ENCODE measurements around the gene TMEM9. TPM values are rescaled to one million over a fixed set of nuclear protein-coding genes. Genes with fewer than 3 reads are reported as not detected.

The TMEM9 gene
- total RNA-seq, 6 experiments from 2014 or later: 27.0 to 47.4 (median 35.6) TPM

DNA sequence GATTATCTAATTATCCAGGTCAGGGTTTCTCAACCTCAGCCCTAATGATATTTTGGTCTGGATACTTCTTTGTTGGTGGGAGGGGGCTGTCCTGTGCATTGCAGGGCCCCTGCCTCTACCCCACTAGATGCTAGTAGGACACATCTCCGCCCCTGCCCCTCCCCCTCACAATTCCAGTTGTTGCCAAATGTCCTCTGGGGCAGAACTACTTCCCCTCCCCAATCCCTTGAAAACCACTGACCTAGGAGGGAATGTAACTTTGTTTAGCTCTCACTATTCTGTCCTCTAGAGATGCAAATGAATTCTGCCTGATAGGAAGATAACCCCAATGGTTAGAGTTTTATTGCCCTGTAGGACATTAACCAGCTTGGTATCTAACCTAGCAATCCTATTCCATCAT is 50.1 kb downstream of the TMEM9 start:
- H3K4me3 ChIP-seq: no peak overlapping the region
- no peaks in the 10 kb centered on the region for H3K36me3 ChIP-seq
- no peaks in the 10 kb centered on the region for H3K9me3 ChIP-seq
- H3K27me3 ChIP-seq: no peaks in the 10 kb centered on the region
- no peak overlapping the region for H3K27ac ChIP-seq
- 30% methylated on average over 1 of the region's 1 CpG for WGBS (ENCODE audit: insufficient coverage, low coverage, low lambda C conversion rate, missing lambda C conversion rate)
- no peak for ATAC-seq
- H3K4me1 ChIP-seq: no peaks in the 10 kb centered on the region
- no peak for DNase-seq
- intact Hi-C loops (cut with DNase I): no loop called here
- no peak for TF ChIP-seq POLR2A (IDR thresholded peaks at IDR 0.05)
- TF ChIP-seq, protein P1, sequence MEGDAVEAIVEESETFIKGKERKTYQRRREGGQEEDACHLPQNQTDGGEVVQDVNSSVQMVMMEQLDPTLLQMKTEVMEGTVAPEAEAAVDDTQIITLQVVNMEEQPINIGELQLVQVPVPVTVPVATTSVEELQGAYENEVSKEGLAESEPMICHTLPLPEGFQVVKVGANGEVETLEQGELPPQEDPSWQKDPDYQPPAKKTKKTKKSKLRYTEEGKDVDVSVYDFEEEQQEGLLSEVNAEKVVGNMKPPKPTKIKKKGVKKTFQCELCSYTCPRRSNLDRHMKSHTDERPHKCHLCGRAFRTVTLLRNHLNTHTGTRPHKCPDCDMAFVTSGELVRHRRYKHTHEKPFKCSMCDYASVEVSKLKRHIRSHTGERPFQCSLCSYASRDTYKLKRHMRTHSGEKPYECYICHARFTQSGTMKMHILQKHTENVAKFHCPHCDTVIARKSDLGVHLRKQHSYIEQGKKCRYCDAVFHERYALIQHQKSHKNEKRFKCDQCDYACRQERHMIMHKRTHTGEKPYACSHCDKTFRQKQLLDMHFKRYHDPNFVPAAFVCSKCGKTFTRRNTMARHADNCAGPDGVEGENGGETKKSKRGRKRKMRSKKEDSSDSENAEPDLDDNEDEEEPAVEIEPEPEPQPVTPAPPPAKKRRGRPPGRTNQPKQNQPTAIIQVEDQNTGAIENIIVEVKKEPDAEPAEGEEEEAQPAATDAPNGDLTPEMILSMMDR (IDR thresholded peaks at IDR 0.05): no peak

DNA sequence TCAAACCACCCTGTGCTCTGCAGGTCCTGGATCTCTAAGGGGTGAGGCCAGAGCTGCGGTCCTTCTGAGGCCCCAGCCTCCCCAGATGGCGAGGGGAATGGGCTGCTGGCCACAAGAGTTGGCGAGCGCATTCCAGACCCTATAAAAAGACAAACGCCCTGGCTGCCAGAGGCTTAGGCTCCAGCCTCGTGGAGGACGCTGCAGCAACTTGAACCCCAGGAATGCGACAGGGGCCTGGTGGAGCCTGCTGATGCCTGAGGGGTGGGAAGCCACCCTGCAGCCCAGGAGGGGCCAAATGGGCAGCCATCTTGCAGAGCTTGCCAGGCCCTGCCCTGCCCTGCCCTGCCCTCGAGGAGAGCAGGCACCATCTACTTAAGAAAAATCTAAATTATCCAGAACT is 50.6 kb downstream of the TMEM9 start:
- no peaks in the 10 kb centered on the region for H3K36me3 ChIP-seq
- TF ChIP-seq, protein P1 (IDR thresholded peaks at IDR 0.05): no peak
- no peak for ATAC-seq
- H3K27me3 ChIP-seq: no peaks in the 10 kb centered on the region
- H3K4me1 ChIP-seq: no peaks in the 10 kb centered on the region
- DNase-seq: no peak
- intact Hi-C loops (cut with DNase I): no loop called here
- WGBS (ENCODE audit: insufficient coverage, low coverage, low lambda C conversion rate, missing lambda C conversion rate): 60% methylated on average over 3 of the region's 9 CpGs
- no peak overlapping the region for H3K4me3 ChIP-seq
- H3K9me3 ChIP-seq: no peaks in the 10 kb centered on the region
- no peak overlapping the region for H3K27ac ChIP-seq

DNA sequence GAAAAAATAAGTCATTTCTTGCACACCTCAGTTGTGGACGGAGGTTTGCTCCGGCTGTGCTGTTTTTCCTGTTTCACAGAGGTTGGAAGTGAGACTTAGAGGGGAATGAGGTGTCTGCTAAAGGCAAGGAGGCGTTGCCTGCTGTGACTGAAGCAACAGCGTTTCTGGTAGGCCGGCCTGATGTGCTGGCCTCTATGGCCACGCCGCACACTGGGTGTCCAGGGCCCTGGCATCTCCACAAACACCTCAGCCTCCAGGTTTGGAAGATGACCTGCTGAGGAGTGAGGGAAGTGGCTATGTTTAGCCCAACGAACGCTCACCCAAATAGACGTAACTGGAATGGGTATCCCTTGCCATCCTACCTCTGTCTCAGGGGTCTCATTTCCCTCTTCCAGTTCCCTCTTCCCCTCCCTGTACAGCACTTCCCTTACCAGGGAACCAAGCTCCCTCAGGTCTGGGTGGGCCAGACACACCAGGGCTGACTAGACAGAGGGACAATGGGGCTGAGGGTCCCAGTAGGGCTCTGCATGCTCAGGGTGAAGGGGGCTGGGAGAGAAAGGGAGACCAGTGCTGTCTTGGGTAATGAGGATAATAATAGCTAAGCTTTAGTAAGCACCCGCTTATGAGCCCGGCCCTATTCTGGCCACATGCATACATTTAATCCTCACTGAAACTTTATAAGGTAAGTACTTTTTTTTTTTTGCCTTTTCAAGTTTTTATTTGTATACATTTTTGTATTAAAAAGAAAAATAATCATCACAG is 53.9 kb downstream of the TMEM9 start:
- ATAC-seq: no peak
- Histone ChIP-seq H3K9me3 (no peaks in the 10 kb centered on the region), H3K27me3 (no peaks in the 10 kb centered on the region), H3K4me1 (no peaks in the 10 kb centered on the region), H3K27ac (no peak overlapping the region), H3K36me3 (no peaks in the 10 kb centered on the region), H3K4me3 (no peak overlapping the region)
- intact Hi-C loops (cut with DNase I): no loop called here
- TF ChIP-seq, protein P1 (IDR thresholded peaks at IDR 0.05): no peak
- no peak for TF ChIP-seq POLR2A (IDR thresholded peaks at IDR 0.05)
- WGBS (ENCODE audit: insufficient coverage, low coverage, low lambda C conversion rate, missing lambda C conversion rate): 93% methylated on average over 4 of the region's 12 CpGs
- DNase-seq: no peak

DNA sequence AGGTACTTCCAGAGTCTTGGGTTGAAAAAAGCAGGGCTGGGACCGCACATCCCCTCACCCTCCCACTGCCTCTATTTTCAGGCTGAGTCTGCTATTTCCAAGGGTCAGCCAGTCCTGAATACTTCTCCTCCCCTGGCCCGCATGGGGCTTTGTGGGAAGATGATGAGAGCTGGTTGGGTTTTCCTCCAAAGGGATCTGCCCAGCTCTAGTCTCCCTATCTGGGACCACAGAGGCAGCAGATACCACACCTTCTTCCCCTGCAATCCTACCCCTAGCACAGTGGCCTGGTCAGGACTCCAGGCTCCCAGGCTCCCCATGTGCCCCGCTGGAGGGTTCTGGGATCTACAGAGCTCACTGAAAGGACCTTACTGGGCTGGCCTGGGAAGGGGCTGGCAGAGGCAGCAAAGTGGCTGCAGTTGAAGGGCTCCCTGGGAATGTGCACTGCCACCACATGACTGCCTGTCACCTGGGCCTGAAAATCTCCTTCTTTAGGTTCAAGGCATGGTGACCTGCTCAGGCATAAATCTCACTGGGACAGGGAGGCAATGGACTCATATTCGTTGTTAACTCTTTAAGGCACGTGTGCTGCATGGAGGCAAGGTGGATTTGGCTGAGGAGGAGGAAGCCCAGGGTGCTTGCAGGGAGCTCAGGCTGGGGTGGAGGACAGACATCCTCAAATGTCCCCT is 55.1 kb downstream of the TMEM9 start:
- no peak for DNase-seq
- WGBS (ENCODE audit: insufficient coverage, low coverage, low lambda C conversion rate, missing lambda C conversion rate): 100% methylated on average over 1 of the region's 5 CpGs
- Histone ChIP-seq H3K9me3 (no peaks in the 10 kb centered on the region), H3K27ac (no peak overlapping the region), H3K4me3 (no peak overlapping the region), H3K27me3 (no peaks in the 10 kb centered on the region), H3K36me3 (no peaks in the 10 kb centered on the region), H3K4me1 (no peaks in the 10 kb centered on the region)
- no peak for TF ChIP-seq POLR2A (IDR thresholded peaks at IDR 0.05)
- TF ChIP-seq, protein P1 (IDR thresholded peaks at IDR 0.05): no peak
- ATAC-seq: no peak
- intact Hi-C loops (cut with DNase I): no loop called here
